ENCODE measurements around the gene C14orf93.
"Not testable (repeated sequence)": the region's sequence is repeated elsewhere in the genome, so short reads cannot be mapped to it uniquely, and the experiment has no call there.

Gene C14orf93

GRCh38 chr14:22966783-22967269 is 43.1 kb downstream of the C14orf93 start:
- no peak overlapping the region for H3K9ac ChIP-seq (ENCODE audit: low read length)
- H3K4me1 ChIP-seq (ENCODE audit: control insufficient read depth, insufficient read depth, low read length), result no peaks in the 10 kb centered on the region
- no peaks in the 10 kb centered on the region for H3K36me3 ChIP-seq (ENCODE audit: control insufficient read depth, insufficient read depth, low read length)
- H3K27me3 ChIP-seq (ENCODE audit: control insufficient read depth, insufficient read depth, low read length), result no peaks in the 10 kb centered on the region
- no peak overlapping the region for H3K4me3 ChIP-seq (ENCODE audit: low read length)
- no peaks in the 10 kb centered on the region for H3K9me3 ChIP-seq (ENCODE audit: control insufficient read depth, low read length)

GRCh38 chr14:22965916-22966782 is 43.8 kb downstream of the C14orf93 start:
- not testable (repeated sequence) for H3K4me3 ChIP-seq (ENCODE audit: low read length); H3K27me3 ChIP-seq (ENCODE audit: control insufficient read depth, insufficient read depth, low read length); H3K9ac ChIP-seq (ENCODE audit: low read length); H3K9me3 ChIP-seq (ENCODE audit: control insufficient read depth, low read length); H3K36me3 ChIP-seq (ENCODE audit: control insufficient read depth, insufficient read depth, low read length); H3K4me1 ChIP-seq (ENCODE audit: control insufficient read depth, insufficient read depth, low read length)

GRCh38 chr14:22962061-22962676 is 47.8 kb downstream of the C14orf93 start:
- Histone ChIP-seq H3K36me3 (ENCODE audit: control insufficient read depth, insufficient read depth, low read length) (no peaks in the 10 kb centered on the region), H3K4me1 (ENCODE audit: control insufficient read depth, insufficient read depth, low read length) (no peaks in the 10 kb centered on the region), H3K27me3 (ENCODE audit: control insufficient read depth, insufficient read depth, low read length) (no peaks in the 10 kb centered on the region), H3K9ac (ENCODE audit: low read length) (no peak overlapping the region), H3K4me3 (ENCODE audit: low read length) (no peak overlapping the region), H3K9me3 (ENCODE audit: control insufficient read depth, low read length) (no peaks in the 10 kb centered on the region)

- H3K4me3 ChIP-seq (ENCODE audit: low read length), result peak overlapping the region; percentile 82
- H3K36me3 ChIP-seq (ENCODE audit: control insufficient read depth, insufficient read depth, low read length), result peaks cover 3% of the 10 kb centered on the region
Measured at GRCh38 chr14:22955702-22956569, 54.0 kb downstream of the C14orf93 start.

GRCh38 chr14:22952418-22952817 is 57.5 kb downstream of the C14orf93 start:
- Histone ChIP-seq H3K4me3 (ENCODE audit: low read length) (no peak overlapping the region), H3K36me3 (ENCODE audit: control insufficient read depth, insufficient read depth, low read length) (peaks cover 3% of the 10 kb centered on the region), H3K9ac (ENCODE audit: low read length) (no peak overlapping the region), H3K4me1 (ENCODE audit: control insufficient read depth, insufficient read depth, low read length) (no peaks in the 10 kb centered on the region), H3K27me3 (ENCODE audit: control insufficient read depth, insufficient read depth, low read length) (no peaks in the 10 kb centered on the region), H3K9me3 (ENCODE audit: control insufficient read depth, low read length) (no peaks in the 10 kb centered on the region)

More at GRCh38 chr14:22955702-22956569, 54.0 kb downstream of the C14orf93 start:
- no peaks in the 10 kb centered on the region for H3K9me3 ChIP-seq (ENCODE audit: control insufficient read depth, low read length)
- peak overlapping the region; percentile 93 for H3K9ac ChIP-seq (ENCODE audit: low read length)
- no peaks in the 10 kb centered on the region for H3K27me3 ChIP-seq (ENCODE audit: control insufficient read depth, insufficient read depth, low read length)
- no peaks in the 10 kb centered on the region for H3K4me1 ChIP-seq (ENCODE audit: control insufficient read depth, insufficient read depth, low read length)

- not testable (repeated sequence) for H3K4me1 ChIP-seq (ENCODE audit: control insufficient read depth, insufficient read depth, low read length); H3K9me3 ChIP-seq (ENCODE audit: control insufficient read depth, low read length); H3K9ac ChIP-seq (ENCODE audit: low read length); H3K27me3 ChIP-seq (ENCODE audit: control insufficient read depth, insufficient read depth, low read length); H3K36me3 ChIP-seq (ENCODE audit: control insufficient read depth, insufficient read depth, low read length); H3K4me3 ChIP-seq (ENCODE audit: low read length)
Measured at GRCh38 chr14:22951795-22952194, 58.1 kb downstream of the C14orf93 start.

GRCh38 chr14:22945642-22946041 is 64.3 kb downstream of the C14orf93 start:
- H3K4me1 ChIP-seq (ENCODE audit: control insufficient read depth, insufficient read depth, low read length), result no peaks in the 10 kb centered on the region
- no peak overlapping the region for H3K4me3 ChIP-seq (ENCODE audit: low read length)
- H3K27me3 ChIP-seq (ENCODE audit: control insufficient read depth, insufficient read depth, low read length), result no peaks in the 10 kb centered on the region
- no peaks in the 10 kb centered on the region for H3K36me3 ChIP-seq (ENCODE audit: control insufficient read depth, insufficient read depth, low read length)
- H3K9ac ChIP-seq (ENCODE audit: low read length), result no peak overlapping the region
- no peaks in the 10 kb centered on the region for H3K9me3 ChIP-seq (ENCODE audit: control insufficient read depth, low read length)

GRCh38 chr14:22939684-22940083 is 70.3 kb downstream of the C14orf93 start:
- Histone ChIP-seq H3K4me3 (ENCODE audit: low read length) (no peak overlapping the region), H3K36me3 (ENCODE audit: control insufficient read depth, insufficient read depth, low read length) (no peaks in the 10 kb centered on the region), H3K27me3 (ENCODE audit: control insufficient read depth, insufficient read depth, low read length) (no peaks in the 10 kb centered on the region), H3K9me3 (ENCODE audit: control insufficient read depth, low read length) (no peaks in the 10 kb centered on the region), H3K9ac (ENCODE audit: low read length) (no peak overlapping the region), H3K4me1 (ENCODE audit: control insufficient read depth, insufficient read depth, low read length) (no peaks in the 10 kb centered on the region)
